Gastroesophageal sphincter (tissue), 3 donors: Measurements from ENCODE around the gene GIPR.

Experiments
- EP300 ChIP-seq: sonication (generic); formaldehyde crosslinking; IDR thresholded peaks from one replicate; pipeline ENCODE4 v1.6.1; 2017; ENCODE audit warnings: antibody characterized with exemption, mild to moderate bottlenecking
- POLR2A ChIP-seq, 2 donors: fragments of 450-650 bp; IDR thresholded peaks; one replicate each; pipeline ENCODE4 v1.6.1; 2017; ENCODE audit warnings: antibody characterized with exemption in 2 of 2, mild to moderate bottlenecking in 2 of 2, moderate library complexity in 1 of 2
- POLR2AphosphoS5 ChIP-seq: sonication (generic); formaldehyde crosslinking; IDR thresholded peaks from one replicate; pipeline ENCODE4 v1.6.1; 2017; ENCODE audit warnings: antibody characterized with exemption
- TF ChIP-seq, protein P1 (sequence below), 4 experiments: fragments of 200-600 bp in 2 of 4; fragments of 450-650 bp in 2 of 4; sonication (generic) in 1 of 4; IDR thresholded peaks; one replicate each; pipeline ENCODE4 v1.5.1; 2017 to 2019; ENCODE audit warnings: antibody characterized with exemption in 4 of 4, mild to moderate bottlenecking in 2 of 4, moderate library complexity in 2 of 4

DNA sequence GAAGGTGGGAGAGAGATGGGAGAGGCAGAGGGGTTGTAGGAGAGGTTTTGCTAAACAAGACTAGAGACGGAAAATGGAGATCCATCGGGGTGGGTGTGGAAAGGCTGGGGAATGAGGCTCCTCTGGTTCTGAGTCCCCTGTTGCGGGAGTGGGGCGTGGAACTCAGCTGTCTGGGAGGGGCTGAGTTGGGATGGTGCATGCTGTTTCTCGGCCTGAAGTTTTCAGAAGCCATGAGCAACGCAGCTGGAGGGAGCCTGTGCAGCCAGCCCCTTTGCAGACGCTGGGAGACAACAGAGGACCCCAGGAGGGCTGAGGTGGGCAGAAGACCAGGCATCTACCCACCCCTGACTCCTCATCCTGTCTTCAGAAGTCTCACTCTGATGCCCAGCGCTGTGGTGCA is 7.4 kb upstream of the GIPR start:
- TF ChIP-seq, protein P1, sequence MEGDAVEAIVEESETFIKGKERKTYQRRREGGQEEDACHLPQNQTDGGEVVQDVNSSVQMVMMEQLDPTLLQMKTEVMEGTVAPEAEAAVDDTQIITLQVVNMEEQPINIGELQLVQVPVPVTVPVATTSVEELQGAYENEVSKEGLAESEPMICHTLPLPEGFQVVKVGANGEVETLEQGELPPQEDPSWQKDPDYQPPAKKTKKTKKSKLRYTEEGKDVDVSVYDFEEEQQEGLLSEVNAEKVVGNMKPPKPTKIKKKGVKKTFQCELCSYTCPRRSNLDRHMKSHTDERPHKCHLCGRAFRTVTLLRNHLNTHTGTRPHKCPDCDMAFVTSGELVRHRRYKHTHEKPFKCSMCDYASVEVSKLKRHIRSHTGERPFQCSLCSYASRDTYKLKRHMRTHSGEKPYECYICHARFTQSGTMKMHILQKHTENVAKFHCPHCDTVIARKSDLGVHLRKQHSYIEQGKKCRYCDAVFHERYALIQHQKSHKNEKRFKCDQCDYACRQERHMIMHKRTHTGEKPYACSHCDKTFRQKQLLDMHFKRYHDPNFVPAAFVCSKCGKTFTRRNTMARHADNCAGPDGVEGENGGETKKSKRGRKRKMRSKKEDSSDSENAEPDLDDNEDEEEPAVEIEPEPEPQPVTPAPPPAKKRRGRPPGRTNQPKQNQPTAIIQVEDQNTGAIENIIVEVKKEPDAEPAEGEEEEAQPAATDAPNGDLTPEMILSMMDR (IDR thresholded peaks at IDR 0.05): no peak
- TF ChIP-seq POLR2AphosphoS5 (no peak), POLR2A (IDR thresholded peaks at IDR 0.05) (no peak), EP300 (no peak)
